DND-41 (cell line): Measurements from ENCODE around the gene HDHD3.
"Not testable (repeated sequence)": the region's sequence is repeated elsewhere in the genome, so short reads cannot be mapped to it uniquely, and the experiment has no call there.

Experiments used
- EZH2 ChIP-seq: IDR thresholded peaks from 3 replicates; pipeline ENCODE4 v1.6.1; 2012; ENCODE audit warnings: borderline replicate concordance, low read depth, mild to moderate bottlenecking, moderate library complexity, low read length, inconsistent platforms; ENCODE audit not compliant: severe bottlenecking
- TF ChIP-seq, protein P1 (sequence below): IDR thresholded peaks from 2 replicates; pipeline ENCODE4 v1.5.1; 2012; ENCODE audit warnings: borderline replicate concordance, low read length, moderate library complexity, mild to moderate bottlenecking; ENCODE audit not compliant: poor library complexity, severe bottlenecking; ENCODE audit errors: extremely low read depth

- TF ChIP-seq, protein P1, sequence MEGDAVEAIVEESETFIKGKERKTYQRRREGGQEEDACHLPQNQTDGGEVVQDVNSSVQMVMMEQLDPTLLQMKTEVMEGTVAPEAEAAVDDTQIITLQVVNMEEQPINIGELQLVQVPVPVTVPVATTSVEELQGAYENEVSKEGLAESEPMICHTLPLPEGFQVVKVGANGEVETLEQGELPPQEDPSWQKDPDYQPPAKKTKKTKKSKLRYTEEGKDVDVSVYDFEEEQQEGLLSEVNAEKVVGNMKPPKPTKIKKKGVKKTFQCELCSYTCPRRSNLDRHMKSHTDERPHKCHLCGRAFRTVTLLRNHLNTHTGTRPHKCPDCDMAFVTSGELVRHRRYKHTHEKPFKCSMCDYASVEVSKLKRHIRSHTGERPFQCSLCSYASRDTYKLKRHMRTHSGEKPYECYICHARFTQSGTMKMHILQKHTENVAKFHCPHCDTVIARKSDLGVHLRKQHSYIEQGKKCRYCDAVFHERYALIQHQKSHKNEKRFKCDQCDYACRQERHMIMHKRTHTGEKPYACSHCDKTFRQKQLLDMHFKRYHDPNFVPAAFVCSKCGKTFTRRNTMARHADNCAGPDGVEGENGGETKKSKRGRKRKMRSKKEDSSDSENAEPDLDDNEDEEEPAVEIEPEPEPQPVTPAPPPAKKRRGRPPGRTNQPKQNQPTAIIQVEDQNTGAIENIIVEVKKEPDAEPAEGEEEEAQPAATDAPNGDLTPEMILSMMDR, result not testable (repeated sequence)
- TF ChIP-seq EZH2, result not testable (repeated sequence)
These were observed 11.1 kb downstream of the HDHD3 start for GRCh38 chr9:113365652-113366051.
